GM21576 (cell line): ENCODE results near the gene SLC30A2.

ENCODE experiments used
- ATAC-seq: cut with Tn5 transposase; IDR thresholded peaks from one replicate; pipeline ENCODE4 v1.9.1; 2021; ENCODE audit warnings: mild to moderate bottlenecking, moderate library complexity; ENCODE audit not compliant: unreplicated experiment

SLC30A2 gene

DNA sequence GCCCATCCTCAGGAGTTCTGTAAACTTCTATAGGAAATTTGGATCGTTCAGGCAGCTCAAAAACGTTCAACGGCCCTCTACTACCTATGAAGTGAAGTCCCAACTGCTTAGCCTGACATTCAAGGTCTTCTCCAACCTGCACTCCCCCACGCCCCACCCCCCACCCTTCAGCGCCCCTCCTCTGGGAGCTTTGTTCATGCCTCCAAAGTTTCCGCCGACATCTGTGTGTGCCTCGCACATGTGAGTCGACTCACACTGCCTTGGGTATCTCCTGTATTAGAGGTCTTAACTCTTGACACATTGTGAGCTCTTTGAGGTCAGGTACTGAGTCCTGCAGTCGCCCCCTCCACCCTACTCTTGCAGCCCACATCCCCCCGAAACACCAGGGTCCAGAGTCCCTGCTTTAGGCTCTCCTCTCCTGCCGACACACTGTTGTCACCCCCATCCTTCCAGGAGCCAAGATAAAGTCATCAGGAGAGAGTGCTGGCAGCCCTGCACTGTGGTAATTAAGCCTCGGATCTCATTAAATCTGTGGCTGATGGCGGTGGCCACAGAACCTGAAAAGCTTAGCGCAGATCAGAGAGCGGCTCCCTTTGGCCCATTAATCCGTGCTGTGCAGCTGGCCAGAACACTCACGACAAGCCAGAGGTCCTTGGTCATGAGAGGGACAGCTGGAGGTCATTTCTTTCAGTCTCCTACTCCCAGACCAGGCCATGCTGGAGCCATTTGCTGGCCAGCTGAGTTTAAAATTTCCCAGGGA is 46.7 kb downstream of the SLC30A2 start:
- ATAC-seq, result no peak

DNA sequence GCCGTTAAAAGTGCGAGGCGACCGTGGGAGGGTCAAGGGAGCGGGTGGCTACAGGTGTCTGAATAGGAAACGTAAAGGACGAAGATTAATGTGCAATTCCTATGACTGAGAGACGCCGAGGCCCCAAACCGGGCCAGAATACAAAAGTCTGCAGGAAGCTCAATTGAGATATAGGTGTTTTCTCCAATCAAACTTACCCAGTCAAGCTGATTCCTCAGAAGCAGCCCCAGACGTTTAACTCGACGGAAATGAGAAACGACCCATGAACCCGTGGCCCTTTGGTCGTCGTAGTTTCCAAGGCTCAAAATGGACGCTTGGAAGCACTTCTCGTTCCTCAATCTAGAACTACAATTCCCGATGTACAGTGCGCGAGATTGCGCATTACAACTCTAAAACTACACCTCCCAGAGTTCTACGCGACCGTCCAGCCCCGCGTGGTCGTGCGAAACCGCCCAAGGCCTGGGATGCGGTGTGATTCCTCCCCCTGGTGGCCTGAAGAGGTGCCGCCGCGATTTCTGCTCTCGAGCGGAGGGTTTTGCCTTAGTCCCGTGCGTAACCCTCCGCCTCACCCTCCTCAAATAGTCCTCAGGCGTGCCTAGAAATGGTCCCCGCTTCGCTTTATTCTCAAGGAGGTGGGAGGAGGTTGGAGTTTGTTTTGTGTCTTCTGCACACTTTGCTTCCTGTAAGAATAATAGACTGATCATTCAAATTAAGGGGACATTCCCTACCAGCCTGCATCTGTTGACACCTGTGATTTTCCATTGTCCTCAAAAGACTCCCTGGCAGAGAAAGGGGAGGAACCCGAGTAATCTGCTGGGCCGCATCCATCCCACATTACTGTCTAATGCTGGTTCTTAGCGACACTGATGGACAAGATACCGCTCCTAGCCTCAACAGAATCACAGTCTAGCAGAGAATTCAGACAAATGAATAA is 47.8 kb downstream of the SLC30A2 start, which contains the start of gene PAFAH2:
Gene PAFAH2, minus strand, starts transcription at position 236 of the 934 bp plus-strand sequence. CDS start 7,247 bp downstream, outside the sequence.
- ATAC-seq, result peak; percentile 96

DNA sequence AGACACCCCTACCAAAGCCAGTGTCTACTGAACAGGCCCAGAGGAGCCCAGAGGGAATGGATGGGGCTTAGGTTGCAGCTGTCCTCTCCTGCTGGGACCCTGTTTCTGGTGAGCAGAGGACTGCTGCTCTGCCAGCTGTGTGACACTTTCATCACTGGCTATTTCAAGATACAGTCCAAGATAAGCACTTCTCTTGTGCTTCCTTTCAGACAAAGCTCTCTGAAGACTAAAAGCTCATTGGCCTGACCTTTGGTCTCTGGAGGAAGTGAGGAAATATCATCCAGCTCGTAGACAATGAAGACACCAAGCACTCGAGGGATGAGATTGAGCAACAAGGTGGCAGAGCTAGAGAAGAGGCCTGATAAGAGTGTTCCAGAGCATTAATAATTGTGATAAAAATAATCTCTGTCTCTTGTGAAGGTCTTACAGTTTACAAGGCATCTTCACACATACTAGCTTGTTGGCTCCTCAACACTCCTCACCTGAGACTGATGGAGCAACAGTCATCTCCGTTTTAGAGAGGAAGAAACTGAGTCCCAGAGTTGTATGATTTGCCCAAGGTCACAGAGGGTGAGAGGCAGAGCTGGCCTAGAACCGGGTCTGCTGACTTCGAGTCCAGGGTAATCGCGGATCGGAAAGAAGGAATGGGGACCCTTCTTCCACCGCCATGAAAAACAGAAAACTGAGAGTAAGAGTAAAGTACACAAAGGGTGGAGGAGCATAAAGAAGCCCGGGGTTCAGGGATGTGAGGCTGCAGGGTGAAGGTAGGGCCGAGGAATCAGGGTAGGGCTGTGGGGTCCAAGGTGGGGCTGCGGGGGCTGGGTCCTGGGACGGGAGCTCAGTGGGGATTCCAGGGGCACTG is 48.7 kb downstream of the SLC30A2 start:
- ATAC-seq, result no peak

DNA sequence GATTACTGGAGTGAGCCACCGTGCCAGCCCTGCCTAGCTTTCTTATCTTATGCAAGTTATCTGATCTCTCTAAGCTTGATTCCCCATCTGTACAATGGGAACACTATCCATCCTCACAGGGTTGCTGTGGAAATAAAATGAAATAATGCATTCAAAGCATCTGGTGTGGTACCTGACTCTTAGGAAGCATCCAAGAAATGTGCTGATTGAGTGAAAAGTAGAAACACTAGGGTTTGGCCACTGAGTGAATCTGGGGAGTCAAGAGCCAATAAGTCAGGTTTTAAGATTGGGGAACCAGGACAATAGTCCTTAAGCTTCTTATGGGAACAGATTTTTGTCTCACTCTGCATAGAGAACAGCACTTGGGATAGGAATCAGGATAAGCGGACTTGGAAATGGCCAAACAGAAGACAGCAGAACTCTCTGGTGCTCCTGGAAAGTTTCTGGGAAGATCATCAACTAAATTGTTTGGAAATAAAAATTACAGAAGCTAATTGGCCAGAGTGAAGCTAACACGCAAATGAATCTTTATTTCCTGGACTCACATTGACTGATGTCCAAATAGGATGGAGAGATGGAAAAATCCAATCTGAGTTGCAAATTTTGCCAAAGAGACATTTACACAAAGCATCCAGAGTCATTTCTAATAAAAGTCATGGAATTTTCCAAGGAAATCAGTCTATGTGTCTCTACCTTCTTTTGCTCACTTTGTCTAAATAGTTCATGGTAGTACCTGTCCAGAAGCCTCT is 51.3 kb downstream of the SLC30A2 start:
- ATAC-seq, result no peak

DNA sequence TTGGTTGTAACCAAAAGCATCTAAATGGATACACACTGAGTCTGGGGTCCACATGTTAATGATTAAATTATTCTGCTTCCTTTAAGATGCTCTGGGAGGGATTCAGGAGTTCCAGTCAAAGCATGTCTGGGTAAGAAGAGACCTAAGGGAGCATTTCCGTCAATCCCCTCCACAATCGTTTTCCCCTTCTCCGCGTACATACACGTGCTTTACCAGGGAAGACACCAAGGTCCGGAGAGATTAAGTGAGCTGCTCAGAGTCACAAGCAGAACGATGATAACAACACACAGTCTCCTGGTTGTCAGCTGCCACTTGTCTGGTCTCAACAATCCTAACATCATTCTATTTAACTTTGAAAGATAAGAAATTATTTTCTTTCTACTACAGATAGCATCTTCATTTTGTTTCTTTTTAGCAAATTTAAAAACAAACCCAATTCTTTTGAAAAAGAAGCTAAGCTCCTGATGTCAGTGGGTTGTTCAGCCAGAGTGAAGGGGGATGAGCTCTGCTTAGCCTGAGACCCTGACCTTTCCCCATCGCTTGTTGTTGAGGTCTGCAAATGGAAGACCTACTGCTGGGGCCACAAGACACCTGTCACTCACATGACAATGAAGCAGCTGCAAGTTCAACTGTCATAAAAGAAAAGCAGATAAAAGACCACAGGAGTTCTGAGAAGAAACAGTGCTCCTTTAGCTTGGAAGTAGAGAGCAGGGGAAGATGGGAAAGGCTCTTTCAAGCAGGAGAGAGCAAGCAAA is 52.5 kb downstream of the SLC30A2 start:
- no peak for ATAC-seq

DNA sequence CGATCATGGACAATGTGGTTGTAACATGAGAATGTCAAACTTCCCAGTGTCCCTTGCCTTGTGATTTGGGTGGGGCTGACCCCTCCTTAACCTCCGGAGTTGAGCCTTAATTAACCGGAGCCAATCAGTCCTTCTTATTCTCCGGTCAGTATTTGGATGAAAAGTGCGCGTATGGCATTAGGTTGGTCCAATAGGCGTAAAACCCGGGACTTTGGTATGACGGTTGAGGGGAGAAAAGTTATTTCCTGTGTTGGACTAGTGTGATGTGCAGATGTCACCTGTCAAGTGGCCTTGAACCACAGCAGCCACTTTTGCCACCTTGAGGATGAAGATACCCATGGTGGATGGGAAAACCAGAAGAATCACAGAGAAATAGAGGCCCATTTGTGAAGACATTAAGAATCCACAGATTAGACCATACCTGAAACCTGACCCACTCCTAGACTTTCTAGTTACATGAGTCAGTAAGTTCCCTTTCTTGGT is 53.2 kb downstream of the SLC30A2 start:
- ATAC-seq, result no peak

DNA sequence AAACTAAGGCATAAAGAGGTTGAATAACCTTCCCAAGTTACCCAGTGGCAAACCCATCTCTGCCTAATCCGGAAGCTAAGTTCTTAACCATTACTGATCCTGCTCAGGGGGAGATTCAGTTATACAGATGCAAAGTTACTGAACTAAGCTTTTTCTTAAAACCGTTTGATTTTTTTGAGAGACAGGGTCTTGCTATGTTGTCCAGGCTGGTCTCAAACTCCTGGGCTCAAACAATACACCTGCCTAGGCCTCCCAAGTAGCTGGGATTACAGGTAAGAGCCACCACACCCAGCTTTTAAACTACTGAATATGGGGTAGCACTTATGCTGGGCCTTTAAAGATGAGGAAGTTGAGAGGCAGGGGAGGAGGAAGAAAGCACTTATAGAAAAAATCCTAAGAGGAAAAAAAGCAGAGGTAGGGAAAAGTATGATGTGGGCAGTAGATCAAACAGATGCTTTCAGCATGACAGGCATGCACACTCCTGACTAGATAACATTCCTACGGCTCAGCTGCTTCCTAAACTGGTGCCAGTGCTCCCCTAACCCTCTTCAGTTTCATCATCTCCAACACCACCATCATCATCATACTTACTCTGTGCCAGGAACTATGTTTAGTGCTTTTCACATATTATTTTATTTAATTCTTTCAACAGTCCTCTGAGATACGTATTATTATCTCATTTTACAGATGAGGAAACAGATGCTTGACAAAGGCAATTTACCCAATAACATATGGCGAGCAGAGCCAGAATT is 53.8 kb downstream of the SLC30A2 start:
- ATAC-seq, result no peak

DNA sequence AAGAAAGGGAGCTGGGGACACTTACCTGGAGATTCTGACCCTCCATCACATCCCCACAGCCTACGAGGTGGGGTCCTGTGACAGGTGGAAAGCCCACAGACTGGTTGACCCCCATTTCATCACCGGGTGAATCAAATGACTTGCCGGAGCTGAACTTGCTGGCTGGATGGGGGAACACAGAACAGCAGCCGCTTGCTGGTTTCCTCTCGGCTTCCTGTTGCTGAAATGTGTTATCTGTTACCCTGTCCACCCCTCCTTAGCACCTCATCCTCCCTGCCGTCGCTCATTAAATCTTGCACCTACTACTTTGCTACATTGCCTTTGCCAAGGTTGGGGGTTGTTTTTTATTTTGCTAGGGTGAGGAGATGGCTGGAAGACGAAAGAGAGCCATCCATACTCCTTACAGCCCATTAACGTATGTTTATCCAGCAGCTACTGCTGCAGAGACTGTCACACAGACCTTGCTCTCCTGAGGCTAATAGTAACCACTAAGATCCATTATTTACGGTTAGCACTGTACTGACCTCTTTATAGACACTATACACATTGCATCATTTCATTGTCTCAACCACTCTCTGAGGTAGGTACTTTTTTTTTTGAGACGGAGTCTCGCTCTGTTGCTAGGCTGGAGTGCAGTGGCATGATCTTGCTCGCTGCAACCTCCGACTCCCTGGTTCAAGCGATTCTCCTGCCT is 55.1 kb downstream of the SLC30A2 start:
- no peak for ATAC-seq

DNA sequence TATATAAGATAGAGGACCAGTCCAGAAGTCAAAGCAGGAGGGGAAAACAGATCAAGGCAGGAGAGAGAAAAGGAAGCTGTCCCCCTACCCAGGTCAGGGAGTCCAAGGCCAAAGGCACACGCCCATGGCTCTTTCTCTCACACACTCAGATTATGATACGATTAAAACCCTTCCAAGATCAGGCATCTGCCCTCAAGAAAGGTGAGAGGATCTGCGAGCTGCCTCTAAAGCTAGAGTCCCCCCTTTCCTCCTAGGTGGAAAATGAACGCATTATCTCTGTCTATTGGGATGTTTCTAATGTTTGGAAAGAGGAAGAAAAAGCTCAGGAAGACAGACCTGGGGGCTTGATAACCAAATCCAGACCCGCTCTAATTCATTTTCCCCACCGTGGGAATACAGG is 55.7 kb downstream of the SLC30A2 start:
- ATAC-seq, result no peak

DNA sequence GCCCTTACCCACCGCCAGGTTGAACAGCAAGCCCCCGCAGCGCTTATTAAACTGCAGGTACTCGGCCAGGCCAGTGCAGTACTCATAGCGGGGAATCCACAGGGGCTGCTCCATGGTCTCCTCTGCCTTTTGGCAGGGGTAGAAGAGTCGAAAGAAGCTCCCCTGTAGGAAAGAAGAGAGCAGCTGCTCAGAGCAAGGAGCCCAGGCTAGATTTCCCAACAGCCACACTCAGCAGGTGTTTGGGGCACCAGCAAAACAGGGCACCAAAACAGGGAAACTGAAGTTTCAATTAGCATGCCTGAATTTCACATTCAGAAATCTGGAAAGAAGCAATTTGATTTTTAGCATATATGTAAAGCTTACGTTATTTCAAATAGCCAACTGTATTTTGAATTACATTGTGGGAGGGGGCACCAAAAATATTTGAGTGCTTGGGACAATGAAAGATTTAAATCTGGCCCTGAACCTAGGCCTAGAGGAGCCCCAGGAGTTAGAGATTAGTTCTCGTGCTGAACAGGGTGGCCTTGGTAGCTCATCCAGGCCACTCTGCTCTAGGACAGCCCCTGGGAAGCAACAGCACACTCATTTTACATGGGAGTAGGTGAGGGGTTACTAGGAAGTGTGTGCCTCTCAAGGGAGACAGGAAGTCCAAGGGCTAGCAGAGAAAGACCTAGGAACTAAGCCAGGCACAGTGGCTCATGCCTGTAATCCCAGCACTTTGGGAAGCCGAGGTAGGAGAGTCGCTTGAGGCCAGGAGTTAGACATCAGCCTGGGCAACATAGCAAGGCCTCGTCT is 56.3 kb downstream of the SLC30A2 start:
- ATAC-seq, result no peak

DNA sequence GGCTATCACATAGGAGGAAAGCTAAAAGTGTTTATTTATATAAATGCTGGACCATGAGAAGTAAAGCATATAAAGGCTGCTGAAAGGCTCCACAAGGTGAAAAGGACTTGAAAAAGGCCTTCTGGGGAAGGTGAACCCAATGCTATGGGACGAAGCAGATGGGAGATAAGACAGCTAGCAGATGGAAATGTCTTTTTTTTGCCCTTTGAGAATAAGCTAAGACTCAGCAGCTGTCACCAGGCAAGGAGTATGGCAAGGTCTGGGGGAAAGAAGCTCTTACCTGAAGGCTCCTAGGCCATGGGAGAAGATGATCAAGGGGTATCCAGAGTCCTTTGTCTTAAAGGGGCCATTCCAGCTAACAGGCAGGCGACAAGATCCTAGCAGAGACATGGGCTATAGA is 58.0 kb downstream of the SLC30A2 start:
- no peak for ATAC-seq
